Activated naive CD4-positive, alpha-beta T cell treated with Interleukin-2 at 50 U/mL for 16 hours (primary cell): ENCODE data around the gene ARHGEF12.
A peak's percentile ranks its signal among the peaks of the same experiment; 100 is the strongest.

ENCODE experiments used
- DNase-seq: peaks from one replicate; pipeline ENCODE4 v3.0.0-alpha.2; 2020

Gene ARHGEF12

DNA sequence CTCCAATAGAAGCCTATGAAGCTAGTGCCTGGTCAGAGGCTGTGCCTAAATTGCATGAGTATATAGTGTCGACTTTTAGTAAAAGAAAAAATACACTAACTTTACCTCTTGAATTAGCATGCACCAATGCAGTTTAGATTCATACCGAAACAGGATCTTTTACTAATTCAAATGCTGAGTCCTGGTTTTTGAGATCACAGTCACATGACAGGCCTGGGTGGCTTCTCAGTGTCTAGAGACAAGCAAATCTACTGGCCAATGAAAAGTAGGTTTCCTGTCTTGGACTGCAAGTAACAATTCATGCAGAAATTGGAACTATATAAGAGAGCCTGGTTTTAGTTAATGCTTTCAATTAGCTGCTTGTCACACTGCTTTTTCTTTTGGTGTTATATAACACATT lies 7.2 kb downstream of the ARHGEF12 start:
- no peak for DNase-seq

DNA sequence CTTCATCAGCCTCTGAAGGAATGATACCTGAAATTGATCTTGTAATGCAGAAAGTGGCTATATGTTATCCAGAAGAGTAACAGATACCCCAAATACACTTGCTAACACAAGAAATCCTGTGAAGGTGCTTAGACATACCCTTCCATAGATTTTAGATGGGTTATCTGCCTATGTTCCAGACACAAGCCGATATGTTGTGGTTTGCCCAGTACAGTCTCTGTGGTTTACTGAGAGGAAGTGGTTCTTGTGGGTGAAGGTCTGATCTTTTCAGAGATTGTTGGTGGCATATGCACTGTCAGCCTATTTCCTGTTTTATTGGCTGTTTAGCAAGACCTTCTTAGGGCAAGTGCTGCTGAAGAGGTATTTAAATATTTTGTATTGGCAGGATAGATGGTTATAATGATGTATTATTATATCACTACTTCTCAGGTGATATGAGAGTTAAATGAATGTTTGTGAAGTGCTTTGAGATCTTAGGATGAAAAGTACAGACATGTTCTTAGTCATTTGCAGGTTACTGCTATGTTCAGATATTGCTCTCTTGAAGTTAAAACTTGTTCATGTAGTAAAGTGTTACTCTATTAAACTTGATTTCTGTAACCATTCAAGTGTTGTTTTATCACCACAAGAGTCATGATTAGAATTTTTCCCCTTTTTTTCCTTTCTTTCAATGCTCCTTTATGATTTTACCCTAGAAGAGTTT lies 8.2 kb downstream of the ARHGEF12 start:
- peak; percentile 15 for DNase-seq

DNA sequence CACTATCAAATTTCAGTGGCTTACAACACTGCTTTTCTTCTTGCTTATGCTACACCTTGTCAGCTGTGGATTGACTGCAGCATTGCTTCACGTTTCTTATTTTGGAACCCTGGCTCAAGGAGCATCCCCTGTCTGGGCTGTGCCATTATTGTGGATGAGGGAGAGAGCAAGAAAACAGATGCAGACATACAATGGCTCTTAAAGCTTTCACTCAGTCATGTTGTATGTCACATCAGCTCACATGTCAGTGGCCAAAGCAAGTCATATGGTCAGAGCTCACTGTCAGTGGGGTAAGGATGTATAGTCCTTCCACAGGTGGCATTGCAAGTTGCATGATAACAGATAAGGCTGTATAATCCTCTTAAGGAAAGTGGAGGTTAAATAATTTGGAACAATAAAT lies 10.0 kb downstream of the ARHGEF12 start:
- DNase-seq, result no peak

DNA sequence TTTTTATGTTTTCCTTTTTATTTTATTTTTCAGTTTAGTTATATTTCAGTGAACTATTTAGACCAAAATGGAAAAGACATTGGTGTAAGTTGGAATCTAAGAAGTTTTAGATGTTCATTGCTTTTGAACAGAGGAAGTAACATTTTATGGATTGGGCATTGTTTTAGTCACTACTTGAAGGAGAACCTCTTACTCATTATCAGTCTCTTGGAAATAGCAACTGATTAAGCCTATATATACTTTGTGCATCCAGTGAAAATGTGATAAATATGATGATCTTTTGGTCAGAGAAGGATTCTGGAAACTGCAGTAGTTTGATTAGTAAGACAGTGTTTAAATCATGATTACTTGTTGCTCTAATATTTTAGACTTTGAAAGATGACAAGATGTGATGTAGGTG lies 14.4 kb downstream of the ARHGEF12 start:
- no peak for DNase-seq

DNA sequence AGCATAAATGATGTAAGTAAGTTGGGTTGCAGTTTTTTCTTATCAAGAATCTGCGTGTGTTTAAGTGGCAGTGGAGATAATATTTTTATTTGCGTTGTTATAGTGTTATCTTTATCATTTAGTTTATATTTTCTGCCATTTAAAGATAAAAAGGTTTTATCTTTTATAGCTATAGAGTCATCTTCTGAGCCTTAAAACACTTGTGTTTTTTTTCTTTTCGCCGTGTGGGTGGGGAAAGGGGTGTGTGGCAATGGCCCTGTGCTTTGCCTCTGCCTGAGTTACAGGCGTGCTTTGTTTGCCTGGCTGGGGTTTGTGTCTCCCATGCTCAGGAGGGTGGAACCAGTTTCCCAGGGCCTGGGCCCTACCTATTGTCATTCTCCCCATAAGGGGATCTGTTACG lies 16.2 kb downstream of the ARHGEF12 start:
- no peak for DNase-seq

DNA sequence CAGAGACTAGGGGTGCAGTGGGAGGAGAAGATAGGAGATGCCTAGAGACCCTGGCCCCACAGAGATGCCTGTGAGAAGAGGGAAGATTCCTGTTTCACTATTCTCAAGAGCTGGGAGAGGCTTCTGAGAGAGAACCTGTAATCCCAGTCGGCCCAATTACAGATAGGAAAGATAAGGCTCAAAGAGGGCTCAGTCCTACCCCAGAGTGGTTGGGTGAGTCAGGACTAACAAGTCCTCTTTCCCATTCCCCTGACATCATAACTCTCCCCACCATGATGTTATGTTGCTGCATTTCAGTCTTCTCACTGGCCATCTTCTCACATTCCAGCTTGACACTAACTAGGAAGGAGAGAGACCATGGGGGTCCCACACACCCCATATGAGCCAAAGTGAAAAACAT lies 17.9 kb downstream of the ARHGEF12 start:
- no peak for DNase-seq

DNA sequence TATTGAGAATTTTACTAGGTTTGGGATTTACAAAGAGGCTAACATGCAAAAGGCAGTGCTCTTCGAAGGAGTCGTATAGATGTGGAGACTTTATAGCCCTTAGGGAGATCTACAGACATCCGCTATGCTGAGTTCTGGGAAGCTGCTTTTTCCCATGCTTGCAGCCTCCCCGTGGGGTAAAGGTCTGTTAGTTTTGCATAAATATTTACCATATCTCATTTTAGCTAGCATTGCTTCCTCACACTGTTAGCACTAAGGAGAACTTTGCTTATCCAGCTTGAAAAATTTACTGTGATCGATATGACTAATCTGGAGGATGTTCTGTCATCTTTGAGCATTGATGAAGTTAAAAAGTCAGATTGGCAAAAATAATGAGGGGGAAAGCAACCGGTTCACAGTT lies 18.6 kb downstream of the ARHGEF12 start:
- DNase-seq, result no peak

DNA sequence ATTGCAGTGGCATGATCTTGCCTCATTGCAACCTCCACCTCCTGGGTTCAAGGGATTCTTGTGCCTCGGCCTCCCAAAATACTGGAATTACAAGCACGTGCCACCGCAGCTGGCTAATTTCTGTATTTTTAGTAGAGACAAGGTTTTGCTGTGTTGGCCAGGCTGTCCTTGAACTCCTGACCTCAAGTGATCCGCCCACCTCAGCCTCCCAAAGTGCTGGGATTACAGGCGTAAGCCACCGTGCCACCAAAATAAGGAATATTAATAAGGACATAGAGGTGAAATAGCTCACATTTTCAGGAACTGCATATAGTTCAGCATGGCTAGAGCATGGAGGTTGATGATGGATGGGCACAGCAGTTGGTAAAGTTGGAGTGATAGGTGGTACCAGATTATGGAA lies 21.4 kb downstream of the ARHGEF12 start:
- no peak for DNase-seq

DNA sequence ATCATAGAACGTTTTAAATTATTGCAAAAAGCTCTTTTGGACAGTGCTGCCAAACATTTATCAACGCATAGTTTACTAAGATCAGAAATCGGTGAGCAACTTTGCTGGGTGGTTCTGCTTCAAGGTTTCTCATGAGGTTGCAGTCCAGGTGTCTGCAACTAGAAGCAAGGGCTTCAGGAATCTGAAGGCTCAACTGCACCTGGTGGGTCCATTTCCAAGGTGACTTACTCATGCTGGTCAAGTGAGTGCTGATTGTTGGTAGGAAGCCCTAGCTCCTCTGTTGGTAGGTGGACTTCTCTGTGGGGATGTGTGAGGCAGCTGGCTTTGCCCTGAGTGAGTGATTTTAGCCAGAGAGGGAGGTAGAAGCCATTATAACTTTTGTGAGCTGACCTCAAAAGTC lies 22.5 kb downstream of the ARHGEF12 start:
- DNase-seq, result no peak

DNA sequence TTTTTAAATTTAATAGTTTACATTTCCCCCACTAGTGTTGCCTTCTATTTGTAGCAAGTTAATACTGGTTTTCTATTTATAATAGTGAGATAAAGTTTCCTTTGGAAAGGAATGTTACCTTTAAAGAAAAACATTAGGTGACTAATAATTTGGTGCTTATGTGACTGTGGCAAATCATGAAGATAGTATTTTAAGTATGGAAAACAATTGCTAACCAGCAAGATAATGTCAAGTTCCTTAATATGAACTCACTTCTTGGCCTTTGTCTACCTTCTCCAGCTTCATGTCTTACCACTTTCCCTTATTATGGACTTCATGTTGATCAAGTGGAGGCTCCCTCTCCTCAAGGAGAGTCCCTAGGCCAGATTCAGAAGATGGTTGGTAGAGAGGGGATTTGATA lies 27.2 kb downstream of the ARHGEF12 start:
- DNase-seq, result no peak

DNA sequence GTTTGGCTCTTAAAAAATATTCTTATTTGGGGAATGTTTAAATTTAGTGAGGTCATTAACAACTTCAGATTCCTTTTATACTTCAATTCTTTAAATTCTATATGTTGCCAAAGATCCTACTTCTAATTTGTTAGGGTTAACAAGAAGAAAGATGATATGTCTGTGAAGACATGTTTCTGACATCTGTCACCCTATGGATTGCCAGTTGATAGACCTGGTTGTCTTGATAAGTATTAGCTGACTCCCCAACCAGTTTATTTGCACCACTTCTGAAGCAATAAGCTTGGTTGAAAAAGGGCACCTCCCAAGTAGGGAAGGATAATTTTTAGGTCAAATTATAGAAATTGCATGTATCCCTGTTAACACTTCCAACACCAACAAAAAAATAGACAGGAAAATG lies 29.3 kb downstream of the ARHGEF12 start:
- DNase-seq, result no peak

DNA sequence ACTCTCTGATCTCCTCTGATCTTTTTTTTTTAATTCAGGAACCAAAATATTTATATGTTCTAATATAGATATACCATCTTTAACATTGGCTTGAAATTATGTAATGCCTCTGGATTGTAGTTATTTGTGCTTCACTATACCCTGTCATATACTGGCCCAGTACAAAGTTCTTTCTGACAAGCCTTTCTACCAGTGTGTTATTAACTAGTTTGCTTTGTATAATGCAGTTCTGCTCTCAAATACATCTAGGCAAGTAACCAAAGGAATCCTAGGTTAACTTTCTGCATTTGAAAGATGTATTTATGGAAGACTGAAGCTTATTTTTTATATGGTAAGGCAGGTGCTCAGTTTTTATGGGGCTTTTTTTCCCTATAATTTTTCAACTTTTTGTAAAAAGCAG lies 36.1 kb downstream of the ARHGEF12 start:
- no peak for DNase-seq

DNA sequence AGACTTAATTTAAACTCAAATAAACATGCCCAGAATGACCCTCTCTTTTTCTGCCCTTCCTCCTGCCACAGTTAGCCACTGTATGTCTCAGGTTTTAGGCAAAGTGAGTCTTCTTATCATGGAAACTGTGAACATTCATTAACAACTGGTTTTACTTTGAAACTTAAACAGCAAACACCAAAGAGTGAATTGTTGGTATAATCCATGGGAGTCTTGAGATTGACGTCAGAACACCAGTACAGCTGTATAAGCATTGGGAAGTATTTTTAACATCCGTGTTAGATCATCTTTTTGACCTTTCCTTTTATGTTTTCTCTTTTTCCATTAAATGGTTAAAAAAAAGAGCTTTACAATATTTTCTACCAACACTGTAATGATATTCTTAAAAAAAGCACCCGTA lies 38.9 kb downstream of the ARHGEF12 start:
- no peak for DNase-seq

DNA sequence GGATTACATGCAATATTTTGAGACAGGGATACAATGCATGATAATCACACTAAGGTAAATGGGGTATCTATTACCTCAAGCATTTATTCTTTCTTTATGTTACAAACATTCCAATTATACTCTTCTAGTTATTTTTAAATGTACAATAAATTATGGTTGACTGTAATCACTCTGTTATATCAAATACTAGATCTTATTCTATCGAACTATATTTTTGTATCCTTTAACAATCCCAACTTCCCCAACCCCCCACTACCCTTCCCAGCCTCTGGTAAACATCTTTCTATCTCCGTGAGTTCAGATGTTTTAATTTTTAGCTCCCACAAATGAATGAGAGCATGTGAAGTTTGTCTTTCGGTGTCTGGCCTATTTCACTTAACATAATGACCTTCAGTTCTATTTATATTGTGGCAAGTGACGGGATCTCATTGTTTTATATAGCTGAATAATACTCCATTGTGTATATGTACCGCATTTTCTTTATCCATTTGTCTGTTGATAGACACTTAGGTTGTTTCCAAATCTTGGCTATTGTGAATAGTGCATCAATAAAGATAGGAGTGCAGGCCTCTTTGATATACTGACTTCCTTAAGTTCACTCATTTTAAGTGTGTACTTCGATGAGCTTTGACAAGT lies 40.5 kb downstream of the ARHGEF12 start:
- DNase-seq, result no peak

DNA sequence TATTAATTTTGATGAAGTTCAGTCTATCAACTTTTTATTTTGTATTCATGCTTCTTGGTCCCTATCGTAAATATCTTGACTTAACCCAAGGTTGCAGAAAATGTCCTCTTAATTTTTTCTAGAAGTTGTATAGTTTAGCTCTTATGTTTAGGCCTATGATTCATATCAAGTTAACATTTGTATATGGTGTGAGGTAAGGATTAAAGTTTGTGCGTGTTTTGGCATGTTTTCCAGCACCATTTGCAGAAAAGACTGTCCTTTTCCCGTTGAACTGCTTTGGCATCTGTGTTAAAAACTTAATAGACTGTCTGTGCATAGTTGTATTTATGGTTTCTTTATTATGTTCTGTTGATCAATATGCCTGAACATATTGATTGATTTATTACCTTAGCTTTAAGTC lies 42.3 kb downstream of the ARHGEF12 start:
- DNase-seq, result no peak

DNA sequence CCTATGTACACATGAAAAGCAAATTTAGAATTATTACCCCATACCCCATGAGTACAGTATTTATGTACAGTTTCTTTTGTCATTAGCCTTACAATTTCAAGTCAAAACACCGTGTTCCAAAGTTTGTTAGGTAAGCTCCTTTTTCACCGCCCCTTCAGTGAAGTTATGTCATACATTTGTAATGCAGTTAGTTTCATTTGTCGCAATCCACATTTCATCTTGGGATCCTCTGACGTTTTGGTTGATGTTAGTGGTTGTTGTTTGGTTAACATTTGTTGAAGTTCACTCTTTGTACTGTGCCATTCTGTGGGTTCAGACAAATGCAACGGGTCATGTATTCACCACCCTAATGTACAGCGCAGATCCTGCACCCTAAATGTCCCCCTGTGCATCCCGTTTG lies 45.2 kb downstream of the ARHGEF12 start:
- DNase-seq, result no peak

DNA sequence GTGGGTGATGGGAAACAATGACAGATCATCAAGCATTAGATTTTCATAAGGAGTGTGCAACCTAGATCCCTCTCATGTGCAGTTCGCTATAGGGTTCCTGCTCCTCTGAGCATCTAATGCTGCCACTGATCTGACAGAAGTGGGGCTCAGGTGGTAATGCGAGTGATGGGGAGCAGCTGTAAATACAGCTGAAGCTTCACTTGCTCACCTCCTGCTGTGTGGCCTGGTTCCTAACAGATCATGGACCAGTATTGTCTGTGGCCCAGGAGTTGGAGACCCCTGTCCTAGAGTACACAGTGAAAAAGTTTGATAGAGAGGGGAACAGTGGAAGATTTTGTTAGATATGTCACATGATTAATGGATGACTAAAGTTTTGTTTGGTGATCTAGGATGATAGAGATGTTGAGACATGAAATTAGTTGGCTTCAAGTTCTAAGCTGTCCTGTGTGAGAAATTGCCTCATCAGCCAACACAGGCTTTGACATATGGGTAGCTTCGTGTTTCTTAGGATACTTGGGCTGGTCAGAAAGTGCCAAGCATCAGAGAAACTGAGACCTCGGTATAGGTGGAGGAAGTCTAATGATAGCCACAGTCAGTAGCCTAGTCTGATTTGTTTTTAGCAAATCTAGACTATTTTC lies 47.4 kb downstream of the ARHGEF12 start:
- no peak for DNase-seq

DNA sequence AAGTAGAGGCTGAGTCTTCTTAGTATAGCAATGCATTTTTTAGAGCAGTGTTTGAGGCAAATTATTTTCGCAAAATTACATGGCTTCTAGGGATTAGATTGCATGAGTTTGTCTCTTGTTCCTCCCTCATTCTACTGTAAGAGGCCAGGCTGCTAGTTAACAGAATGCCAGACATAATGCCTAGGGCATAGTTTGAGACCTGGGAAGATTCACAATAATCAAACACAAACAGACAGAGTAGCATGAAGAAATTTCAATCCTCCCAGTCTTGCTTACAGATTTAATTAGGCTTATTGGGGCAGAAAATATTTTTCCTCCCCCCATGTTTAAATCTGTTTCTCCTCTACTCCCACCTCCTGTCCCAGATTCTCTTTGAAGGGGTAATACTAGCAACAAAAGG lies 48.3 kb downstream of the ARHGEF12 start:
- no peak for DNase-seq

DNA sequence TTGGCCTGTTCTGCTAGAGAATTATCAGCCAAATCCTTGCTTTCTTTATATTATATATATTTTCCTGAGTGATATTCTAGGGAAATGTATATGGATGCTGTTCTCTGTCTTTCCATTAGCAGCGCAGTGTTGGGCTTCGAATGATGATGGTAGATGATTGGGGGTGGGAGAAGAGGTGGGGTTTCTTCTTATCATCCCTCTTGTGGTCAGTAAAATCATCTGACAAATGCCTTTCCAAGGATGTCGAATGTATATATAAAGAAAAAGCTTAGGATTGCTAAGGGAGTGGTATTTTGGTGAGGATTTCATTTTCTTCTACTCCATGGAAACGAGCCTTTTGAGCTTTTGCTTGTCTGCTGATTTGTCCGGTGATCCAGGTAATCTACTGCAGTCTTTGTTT lies 48.9 kb downstream of the ARHGEF12 start:
- no peak for DNase-seq

DNA sequence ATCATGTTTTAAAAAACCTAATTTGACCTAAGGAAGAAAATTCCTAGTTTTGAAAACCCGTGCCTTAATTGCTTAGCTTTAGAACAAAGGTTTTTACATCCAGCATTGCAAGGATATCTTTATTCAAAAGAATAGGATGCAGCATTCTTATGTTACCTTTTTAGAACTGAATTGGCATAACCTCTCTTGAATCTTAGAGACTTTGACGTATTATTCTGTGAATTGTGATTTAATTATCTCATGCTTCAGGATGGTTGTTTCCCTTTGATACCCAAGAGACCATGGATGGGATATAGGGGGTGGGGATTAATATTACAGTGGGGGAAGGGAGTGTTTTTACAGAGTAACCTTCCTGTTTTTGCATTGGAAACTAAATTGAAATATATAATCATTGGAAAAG lies 49.4 kb downstream of the ARHGEF12 start:
- no peak for DNase-seq

DNA sequence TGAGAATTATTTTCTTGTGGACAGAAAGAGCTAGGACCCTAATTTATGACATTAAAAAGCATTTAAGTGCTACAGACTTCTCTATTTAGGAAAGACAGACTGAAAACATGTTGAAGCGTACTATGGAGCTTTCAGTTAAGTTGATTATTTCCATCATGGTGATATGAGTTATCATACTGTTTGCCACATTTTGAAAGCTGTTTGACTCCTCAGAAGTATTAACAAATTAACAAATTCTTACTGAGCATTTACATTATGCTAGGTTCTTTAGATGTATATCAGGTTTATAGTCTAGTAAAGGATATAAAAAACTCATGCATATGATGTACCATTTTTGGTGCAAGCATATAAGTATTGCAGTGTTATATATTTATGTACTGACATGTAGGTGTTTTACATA lies 50.1 kb downstream of the ARHGEF12 start:
- DNase-seq, result no peak

DNA sequence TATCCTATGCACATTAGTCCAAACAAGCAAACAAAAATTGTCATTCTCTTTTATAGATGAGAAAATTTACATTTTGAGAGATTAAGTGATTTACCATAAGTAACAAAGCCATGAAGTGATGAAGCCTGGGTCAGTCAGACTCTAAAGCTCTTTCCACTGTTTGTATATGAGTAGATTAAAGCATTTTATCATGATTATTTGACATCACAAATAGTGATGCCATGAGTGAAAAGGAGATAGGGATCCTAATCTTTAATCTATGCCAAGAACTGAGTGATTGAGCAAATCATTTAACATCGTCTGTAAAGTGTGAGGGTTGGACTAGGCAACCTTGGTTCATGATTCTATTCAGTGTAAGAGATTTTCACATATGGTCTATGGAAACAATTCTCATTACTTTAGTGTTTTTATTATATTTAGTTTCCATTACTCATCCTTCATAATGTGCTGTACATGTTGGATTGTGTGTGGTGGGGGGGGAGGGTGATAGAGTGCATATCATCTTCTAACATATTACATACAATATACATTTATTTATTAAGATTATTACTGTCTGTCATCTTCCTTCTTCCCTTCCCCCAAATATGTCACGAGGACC lies 50.7 kb downstream of the ARHGEF12 start:
- DNase-seq, result no peak

DNA sequence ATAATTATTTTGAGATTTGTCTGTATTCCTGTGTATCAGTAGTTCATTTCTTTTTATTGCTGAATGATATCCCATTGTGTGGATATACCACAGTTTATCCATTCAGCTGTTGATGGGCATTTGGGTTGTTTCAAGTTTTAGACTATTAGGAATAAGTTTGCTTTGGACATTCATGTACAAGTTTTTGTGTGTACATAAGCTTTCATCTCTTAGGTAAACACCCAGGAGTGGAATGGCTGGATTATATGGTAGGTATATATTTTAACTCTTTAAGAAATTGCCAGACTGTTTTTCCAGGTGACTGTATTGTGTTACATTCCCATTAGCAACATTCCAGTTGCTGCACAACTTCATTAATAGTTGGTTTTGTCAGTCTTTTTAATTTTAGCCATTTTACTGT lies 52.0 kb downstream of the ARHGEF12 start:
- DNase-seq, result no peak
